Mucosa of rectum (tissue), 2 donors: ENCODE results near the gene ZNF277.

Experiments
- H3K27ac ChIP-seq, 2 donors: one replicate each; pipeline ENCODE4 v1.7.0; 2013; ENCODE audit warnings: inconsistent platforms in 2 of 2, low read depth in 2 of 2, low read length in 2 of 2
- H3K27me3 ChIP-seq, 2 donors: one replicate each; pipeline ENCODE4 v1.7.0; 2013; ENCODE audit warnings: low read length in 2 of 2; ENCODE audit not compliant: control insufficient read depth in 2 of 2, insufficient read depth in 2 of 2
- H3K36me3 ChIP-seq, 2 donors: one replicate each; pipeline ENCODE4 v1.7.0; 2013; ENCODE audit warnings: low read length in 2 of 2; ENCODE audit not compliant: control insufficient read depth in 2 of 2, insufficient read depth in 2 of 2
- H3K4me1 ChIP-seq, 2 donors: one replicate each; pipeline ENCODE4 v1.7.0; 2013; ENCODE audit warnings: low read length in 2 of 2, mild to moderate bottlenecking in 1 of 2; ENCODE audit not compliant: control insufficient read depth in 2 of 2, insufficient read depth in 2 of 2
- H3K4me3 ChIP-seq, 2 donors: one replicate each; pipeline ENCODE4 v1.7.0; 2013; ENCODE audit warnings: low read length in 2 of 2
- H3K9ac ChIP-seq, 2 donors: one replicate each; pipeline ENCODE4 v1.7.0; 2013; ENCODE audit warnings: low read length in 2 of 2, low read depth in 1 of 2, mild to moderate bottlenecking in 1 of 2
- H3K9me3 ChIP-seq, 2 donors: one replicate each; pipeline ENCODE4 v1.7.0; 2013; ENCODE audit warnings: low read length in 2 of 2; ENCODE audit not compliant: control insufficient read depth in 2 of 2
- donor health status: healthy.
- donor health status: Normal muscosa, but diverticular disease.

ZNF277 gene

GRCh38 chr7:112207765-112208164, 1.3 kb downstream of the ZNF277 start:
- H3K36me3 ChIP-seq: no peaks in the 10 kb centered on the region
- peaks cover 0 to 20% of the 10 kb centered on the region in 2 donors for H3K4me1 ChIP-seq
- H3K27me3 ChIP-seq: peaks cover 0 to 5% of the 10 kb centered on the region in 2 donors
- H3K4me3 ChIP-seq: peak overlapping the region in 1 of 2 donors; percentile 96
- no peak overlapping the region for H3K9ac ChIP-seq
- H3K9me3 ChIP-seq: no peaks in the 10 kb centered on the region
- H3K27ac ChIP-seq: no peak overlapping the region

- Histone ChIP-seq H3K4me1 (peaks cover 0 to 4% of the 10 kb centered on the region in 2 donors), H3K36me3 (no peaks in the 10 kb centered on the region), H3K9me3 (no peaks in the 10 kb centered on the region), H3K4me3 (no peak overlapping the region), H3K27me3 (no peaks in the 10 kb centered on the region), H3K9ac (no peak overlapping the region), H3K27ac (no peak overlapping the region)
Observed at GRCh38 chr7:112211348-112211907, 4.9 kb downstream of the ZNF277 start.

GRCh38 chr7:112212571-112212970, 6.1 kb downstream of the ZNF277 start:
- Histone ChIP-seq H3K27me3 (no peaks in the 10 kb centered on the region), H3K4me1 (peaks cover 0 to 4% of the 10 kb centered on the region in 2 donors), H3K36me3 (no peaks in the 10 kb centered on the region), H3K4me3 (no peak overlapping the region), H3K9ac (no peak overlapping the region), H3K27ac (no peak overlapping the region), H3K9me3 (no peaks in the 10 kb centered on the region)

GRCh38 chr7:112213735-112214134, 7.2 kb downstream of the ZNF277 start:
- Histone ChIP-seq H3K36me3 (no peaks in the 10 kb centered on the region), H3K27ac (no peak overlapping the region), H3K4me1 (peaks cover 0 to 4% of the 10 kb centered on the region in 2 donors), H3K9me3 (no peaks in the 10 kb centered on the region), H3K4me3 (no peak overlapping the region), H3K9ac (no peak overlapping the region), H3K27me3 (no peaks in the 10 kb centered on the region)

- no peak overlapping the region for H3K27ac ChIP-seq
- H3K36me3 ChIP-seq: no peaks in the 10 kb centered on the region
- H3K9me3 ChIP-seq: no peaks in the 10 kb centered on the region
- no peak overlapping the region for H3K9ac ChIP-seq
- H3K4me3 ChIP-seq: no peak overlapping the region
- H3K27me3 ChIP-seq: no peaks in the 10 kb centered on the region
- H3K4me1 ChIP-seq: peaks cover 0 to 4% of the 10 kb centered on the region in 2 donors
Observed at GRCh38 chr7:112214268-112214667, 7.8 kb downstream of the ZNF277 start.

GRCh38 chr7:112214883-112215282, 8.4 kb downstream of the ZNF277 start:
- no peak overlapping the region for H3K4me3 ChIP-seq
- H3K27ac ChIP-seq: no peak overlapping the region
- H3K4me1 ChIP-seq: peaks cover 0 to 4% of the 10 kb centered on the region in 2 donors
- H3K9ac ChIP-seq: no peak overlapping the region
- no peaks in the 10 kb centered on the region for H3K27me3 ChIP-seq
- H3K36me3 ChIP-seq: no peaks in the 10 kb centered on the region
- no peaks in the 10 kb centered on the region for H3K9me3 ChIP-seq

GRCh38 chr7:112215787-112216186, 9.3 kb downstream of the ZNF277 start:
- H3K36me3 ChIP-seq: no peaks in the 10 kb centered on the region
- no peak overlapping the region for H3K27ac ChIP-seq
- H3K9ac ChIP-seq: no peak overlapping the region
- H3K9me3 ChIP-seq: no peaks in the 10 kb centered on the region
- H3K27me3 ChIP-seq: no peaks in the 10 kb centered on the region
- H3K4me3 ChIP-seq: no peak overlapping the region
- H3K4me1 ChIP-seq: peaks cover 0 to 4% of the 10 kb centered on the region in 2 donors

GRCh38 chr7:112220877-112221434, 14.5 kb downstream of the ZNF277 start:
- Histone ChIP-seq H3K9me3 (no peaks in the 10 kb centered on the region), H3K4me1 (no peaks in the 10 kb centered on the region), H3K4me3 (no peak overlapping the region), H3K9ac (no peak overlapping the region), H3K36me3 (no peaks in the 10 kb centered on the region), H3K27ac (no peak overlapping the region), H3K27me3 (no peaks in the 10 kb centered on the region)

- no peaks in the 10 kb centered on the region for H3K9me3 ChIP-seq
Observed at GRCh38 chr7:112223310-112223709, 16.8 kb downstream of the ZNF277 start.

GRCh38 chr7:112224186-112224585, 17.7 kb downstream of the ZNF277 start:
- H3K4me1 ChIP-seq: no peaks in the 10 kb centered on the region

More at GRCh38 chr7:112223310-112223709, 16.8 kb downstream of the ZNF277 start:
- Histone ChIP-seq H3K27ac (no peak overlapping the region), H3K4me3 (no peak overlapping the region), H3K9ac (no peak overlapping the region), H3K27me3 (no peaks in the 10 kb centered on the region), H3K4me1 (no peaks in the 10 kb centered on the region), H3K36me3 (no peaks in the 10 kb centered on the region)

More at GRCh38 chr7:112224186-112224585, 17.7 kb downstream of the ZNF277 start:
- no peaks in the 10 kb centered on the region for H3K9me3 ChIP-seq
- H3K4me3 ChIP-seq: no peak overlapping the region
- no peak overlapping the region for H3K9ac ChIP-seq
- H3K27me3 ChIP-seq: no peaks in the 10 kb centered on the region
- no peak overlapping the region for H3K27ac ChIP-seq
- H3K36me3 ChIP-seq: no peaks in the 10 kb centered on the region
